Gastrocnemius medialis (tissue), 4 donors: Measurements from ENCODE around the gene CTIF.

Experiments used
- CTCF ChIP-seq, 5 experiments: fragments of 450-650 bp in 3 of 5; fragments of 200-600 bp in 2 of 5; sonication (generic) in 2 of 5; IDR thresholded peaks in 4 of 5; conservative IDR thresholded peaks in 1 of 5; 1 replicate in 4 of 5; 2 replicates in 1 of 5; pipeline ENCODE4 v1.5.1; 2016 to 2019; ENCODE audit warnings: antibody characterized with exemption in 5 of 5, mild to moderate bottlenecking in 3 of 5, moderate library complexity in 3 of 5
- POLR2A ChIP-seq, 2 donors: fragments of 450-650 bp; IDR thresholded peaks; one replicate each; pipeline ENCODE4 v1.6.1; 2017; ENCODE audit warnings: antibody characterized with exemption in 2 of 2, mild to moderate bottlenecking in 2 of 2, moderate library complexity in 2 of 2

DNA sequence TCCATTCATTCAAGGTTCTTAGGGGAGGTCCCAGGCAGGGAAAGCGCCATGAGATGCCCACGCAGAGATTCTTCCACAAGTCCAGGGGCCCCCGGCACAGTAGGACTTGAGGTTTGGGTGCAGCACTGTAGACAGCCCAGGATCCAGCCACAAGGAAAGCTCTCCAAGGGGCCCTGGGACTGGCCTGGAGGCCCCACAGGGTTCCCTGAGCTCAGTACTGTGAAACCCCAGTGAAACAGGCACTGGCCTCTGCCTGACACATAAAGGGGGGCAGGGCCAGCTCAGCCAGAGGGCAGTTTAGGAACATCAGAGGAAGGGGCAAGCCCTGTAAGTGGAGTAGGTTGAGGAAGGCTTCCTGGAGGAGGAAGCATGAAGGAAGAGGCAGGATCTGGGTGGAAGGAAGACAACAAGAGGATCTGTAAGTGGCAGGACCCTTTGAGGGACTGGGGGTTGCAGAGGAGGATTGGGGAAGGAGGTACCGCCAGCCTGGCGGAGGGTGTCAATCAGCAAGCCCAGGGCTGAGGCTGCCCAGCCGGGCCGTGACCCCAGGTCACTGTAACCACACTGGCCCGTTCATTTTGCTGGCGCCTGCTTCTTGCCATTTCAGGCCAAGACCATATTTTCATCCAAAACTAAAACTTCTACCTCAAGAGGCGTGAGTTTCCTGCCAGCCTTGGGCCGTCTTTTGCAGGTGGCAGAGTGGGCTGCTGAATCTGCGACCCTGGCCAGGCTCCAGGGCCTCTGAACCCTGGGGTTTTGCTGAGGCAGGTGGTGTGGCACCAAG, 236.7 kb downstream of the CTIF start:
- TF ChIP-seq CTCF (IDR thresholded peaks at IDR 0.05 in 4 of 5, conservative IDR thresholded peaks at IDR 0.05 in 1 of 5) (no peak), POLR2A (IDR thresholded peaks at IDR 0.05) (no peak)
